ENCODE measurements around the gene GLI2. TPM values are rescaled to one million over a fixed set of nuclear protein-coding genes. Genes with fewer than 3 reads are reported as not detected.

Gene GLI2
- 1 to 10 TPM in 1 of 4 donors, under 1 TPM in 3; 0.66 to 2.4 (median 0.76) TPM for total RNA-seq
- polyA plus RNA-seq: under 1 TPM; 0.20 to 0.24 (median 0.22) TPM
- long read RNA-seq, donor 1: 0 reads
- long read RNA-seq, donor 2: 0 reads

DNA sequence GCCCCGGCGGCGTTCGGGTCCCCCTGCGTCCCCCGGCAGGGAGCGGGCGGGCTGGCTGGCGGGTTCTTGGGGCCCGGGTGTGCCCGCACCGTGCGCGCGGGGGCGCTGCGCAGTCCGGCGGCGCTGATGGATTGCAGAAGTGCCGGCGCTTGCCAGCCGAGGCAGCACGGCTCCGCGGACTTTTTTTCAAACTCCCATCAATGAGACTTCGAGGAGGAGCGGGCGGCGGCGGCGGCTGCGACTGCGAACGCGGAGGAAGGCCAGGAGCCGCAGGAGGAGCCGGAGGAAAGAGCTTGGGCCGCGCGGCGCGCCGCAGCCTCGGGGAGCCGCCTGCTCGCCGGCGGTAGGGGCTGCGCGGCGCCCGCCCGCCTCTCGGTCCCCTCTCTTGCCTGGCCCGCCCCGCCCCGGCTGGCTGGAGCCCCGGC is at the start of gene GLI2:
Gene GLI2, plus strand, starts transcription at position 123 of the 425 bp plus-strand sequence. CDS start 61,453 bp downstream, outside the sequence.
- TF ChIP-seq, protein P1, sequence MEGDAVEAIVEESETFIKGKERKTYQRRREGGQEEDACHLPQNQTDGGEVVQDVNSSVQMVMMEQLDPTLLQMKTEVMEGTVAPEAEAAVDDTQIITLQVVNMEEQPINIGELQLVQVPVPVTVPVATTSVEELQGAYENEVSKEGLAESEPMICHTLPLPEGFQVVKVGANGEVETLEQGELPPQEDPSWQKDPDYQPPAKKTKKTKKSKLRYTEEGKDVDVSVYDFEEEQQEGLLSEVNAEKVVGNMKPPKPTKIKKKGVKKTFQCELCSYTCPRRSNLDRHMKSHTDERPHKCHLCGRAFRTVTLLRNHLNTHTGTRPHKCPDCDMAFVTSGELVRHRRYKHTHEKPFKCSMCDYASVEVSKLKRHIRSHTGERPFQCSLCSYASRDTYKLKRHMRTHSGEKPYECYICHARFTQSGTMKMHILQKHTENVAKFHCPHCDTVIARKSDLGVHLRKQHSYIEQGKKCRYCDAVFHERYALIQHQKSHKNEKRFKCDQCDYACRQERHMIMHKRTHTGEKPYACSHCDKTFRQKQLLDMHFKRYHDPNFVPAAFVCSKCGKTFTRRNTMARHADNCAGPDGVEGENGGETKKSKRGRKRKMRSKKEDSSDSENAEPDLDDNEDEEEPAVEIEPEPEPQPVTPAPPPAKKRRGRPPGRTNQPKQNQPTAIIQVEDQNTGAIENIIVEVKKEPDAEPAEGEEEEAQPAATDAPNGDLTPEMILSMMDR (IDR thresholded peaks at IDR 0.05): peak; percentile 67
- ATAC-seq (peak; percentile 86 to 94 (median 91)), DNase-seq (peak; percentile 74 to 86)
- Histone ChIP-seq H3K27ac (peak within 1 kb of the TSS; percentile 46), H3K4me1 (peaks cover 10% of the 10 kb centered on the region), H3K4me3 (peak within 1 kb of the TSS; percentile 69), H3K9me3 (no peaks in the 10 kb centered on the region), H3K27me3 (ENCODE audit: insufficient read depth in 3 of 3, low read length in 2 of 3) (peaks cover 0 to 68% (median 31%) of the 10 kb centered on the region in 3 donors), H3K36me3 (ENCODE audit: insufficient read depth in 1 of 2, low read depth in 1 of 2) (no peaks in the 10 kb centered on the region)
- intact Hi-C loops (cut with DNase I): loop anchor here (2.0 to 5.0 kb wide), 3 partner anchors 202 to 337 kb away; no protein-coding TSS in a partner anchor
- WGBS, 3 donors: 0 to 1% (median 1%) methylated on average over 30 to 59 of the region's 59 CpGs

DNA sequence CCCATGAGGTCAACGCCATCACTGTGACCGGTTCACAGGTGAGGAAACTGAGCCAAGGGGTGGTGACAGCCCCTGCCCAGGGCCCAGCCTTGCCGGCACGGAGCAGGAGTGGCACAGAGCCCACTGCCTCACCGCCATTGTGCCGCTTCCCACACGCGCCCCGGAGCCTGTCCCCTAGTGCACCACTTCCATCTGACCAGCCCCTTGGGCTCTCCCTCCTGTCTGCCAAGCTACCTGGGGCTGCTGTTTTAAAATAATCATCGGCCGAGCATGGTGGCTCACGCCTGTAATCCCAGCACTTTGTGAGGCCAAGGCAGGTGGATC is 49.7 kb upstream of the GLI2 start:
- H3K27me3 ChIP-seq (ENCODE audit: insufficient read depth in 3 of 3, low read length in 2 of 3): peaks cover 0 to 5% (median 2%) of the 10 kb centered on the region in 3 donors
- WGBS, 3 donors: 82 to 87% (median 83%) methylated on average over 12 of the region's 12 CpGs
- no peak overlapping the region for H3K27ac ChIP-seq
- ATAC-seq (no peak), DNase-seq (no peak)
- TF ChIP-seq, protein P1 (IDR thresholded peaks at IDR 0.05): no peak
- H3K36me3 ChIP-seq (ENCODE audit: insufficient read depth in 1 of 2, low read depth in 1 of 2): peaks cover 0 to 2% of the 10 kb centered on the region in 2 donors
- H3K9me3 ChIP-seq: no peaks in the 10 kb centered on the region
- no peak overlapping the region for H3K4me3 ChIP-seq
- intact Hi-C loops (cut with DNase I): no loop called here
- H3K4me1 ChIP-seq: no peaks in the 10 kb centered on the region

DNA sequence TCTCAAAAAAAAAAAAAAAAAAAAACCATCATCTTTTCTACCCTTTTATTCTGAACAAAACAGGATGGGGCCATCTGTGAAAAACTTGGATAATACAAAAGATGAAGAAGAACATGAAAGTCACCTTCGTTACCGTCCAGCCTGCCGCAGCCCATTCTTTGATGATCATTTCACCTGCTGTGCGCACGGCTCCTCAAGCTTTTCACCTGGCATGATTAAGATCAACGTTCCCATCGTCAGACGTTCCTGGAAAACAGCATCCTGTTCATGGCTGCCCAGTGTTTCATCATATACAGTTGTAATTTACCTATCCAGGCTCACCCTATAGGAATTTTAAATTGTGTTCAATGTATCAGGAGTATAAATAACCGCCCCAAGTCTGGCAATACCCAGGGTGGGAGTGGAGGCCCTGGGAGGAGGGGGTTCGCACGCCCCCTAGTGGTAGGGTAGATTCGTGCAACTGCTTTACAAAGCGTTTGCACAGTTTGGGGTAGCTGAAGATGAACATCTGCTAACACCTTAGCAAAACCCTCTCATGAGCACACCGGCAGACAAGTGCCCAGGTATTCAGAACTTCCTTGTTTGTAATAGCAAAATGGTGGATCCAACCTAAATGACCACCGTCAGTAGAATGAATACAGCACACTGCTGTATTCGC is 49.0 kb upstream of the GLI2 start:
- Histone ChIP-seq H3K9me3 (no peaks in the 10 kb centered on the region), H3K36me3 (ENCODE audit: insufficient read depth in 1 of 2, low read depth in 1 of 2) (peaks cover 0 to 2% of the 10 kb centered on the region in 2 donors), H3K4me1 (no peaks in the 10 kb centered on the region), H3K27me3 (ENCODE audit: insufficient read depth in 3 of 3, low read length in 2 of 3) (peaks cover 0 to 5% (median 2%) of the 10 kb centered on the region in 3 donors), H3K27ac (no peak overlapping the region), H3K4me3 (no peak overlapping the region)
- TF ChIP-seq, protein P1 (IDR thresholded peaks at IDR 0.05): peak; percentile 20
- 84 to 86% (median 86%) methylated on average over 16 of the region's 16 CpGs for WGBS, 3 donors
- intact Hi-C loops (cut with DNase I): no loop called here
- DNase-seq: no peak
- no peak for ATAC-seq

DNA sequence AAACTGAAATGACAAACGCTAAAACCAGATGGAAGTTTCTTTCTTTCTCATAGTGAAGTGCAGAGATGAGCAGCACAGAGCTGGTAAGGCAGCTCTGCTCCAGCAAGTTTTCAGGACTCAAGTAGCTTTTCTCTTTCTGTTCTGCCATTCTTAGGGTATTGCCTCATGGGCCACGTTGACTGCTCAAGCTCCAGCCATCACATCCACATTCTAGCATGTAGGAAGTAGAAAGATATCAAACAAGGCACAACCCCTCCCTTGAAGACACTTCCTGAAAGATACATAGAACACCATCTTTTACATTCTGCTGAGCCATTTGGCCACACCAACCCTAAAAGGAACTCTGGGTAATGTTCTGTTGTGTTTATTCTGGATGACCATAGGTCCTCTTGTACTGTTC is 48.5 kb upstream of the GLI2 start:
- ATAC-seq: no peak

More for the DNA sequence above, 48.5 kb upstream of the GLI2 start:
- Histone ChIP-seq H3K27me3 (ENCODE audit: insufficient read depth in 3 of 3, low read length in 2 of 3) (peaks cover 0 to 5% (median 4%) of the 10 kb centered on the region in 3 donors), H3K4me3 (no peak overlapping the region), H3K4me1 (no peaks in the 10 kb centered on the region), H3K9me3 (no peaks in the 10 kb centered on the region), H3K36me3 (ENCODE audit: insufficient read depth in 1 of 2, low read depth in 1 of 2) (peaks cover 0 to 2% of the 10 kb centered on the region in 2 donors), H3K27ac (no peak overlapping the region)
- WGBS, 3 donors: 42 to 88% (median 66%) methylated on average over 2 of the region's 2 CpGs
- TF ChIP-seq, protein P1 (IDR thresholded peaks at IDR 0.05): no peak
- intact Hi-C loops (cut with DNase I): no loop called here
- DNase-seq: no peak
